ENCODE measurements around the gene SIPA1L3. TPM values are rescaled to one million over a fixed set of nuclear protein-coding genes. Genes with fewer than 3 reads are reported as not detected.

SIPA1L3 gene
- total RNA-seq, 1 experiment from 2014 or later = 66.3 TPM

- Histone ChIP-seq H3K4me1 (ENCODE audit: control insufficient read depth, insufficient read depth, low read length) (peaks cover 16% of the 10 kb centered on the region), H3K4me3 (ENCODE audit: low read depth in 2 of 2, low read length in 2 of 2) (no peak overlapping the region), H3K27me3 (ENCODE audit: control insufficient read depth, insufficient read depth, low read length) (no peaks in the 10 kb centered on the region), H3K27ac (ENCODE audit: low read length) (no peak overlapping the region), H3K9me3 (ENCODE audit: control insufficient read depth, insufficient read depth, low read depth, low read length) (peaks cover 5% of the 10 kb centered on the region; the same call in 1 of the 2 replicates), H3K36me3 (ENCODE audit: control insufficient read depth, insufficient read depth, low read length) (no peaks in the 10 kb centered on the region)
- intact Hi-C loops (cut with micrococcal nuclease; ENCODE audit: unreplicated experiment) = no loop called here
- TF ChIP-seq TCF7L2 (IDR thresholded peaks at IDR 0.05; ENCODE audit: low read depth, low read length) = no peak
- no peak for TF ChIP-seq CTCF (IDR thresholded peaks at IDR 0.05)
- TF ChIP-seq REST (IDR thresholded peaks at IDR 0.05; ENCODE audit: insufficient read depth in 1 of 2, low read depth in 2 of 2, low read length in 1 of 2) = no peak
- no peak for TF ChIP-seq POLR2AphosphoS5 (IDR thresholded peaks at IDR 0.05; ENCODE audit: low read depth, low read length)
- no peak for TF ChIP-seq SIN3A (IDR thresholded peaks at IDR 0.05; ENCODE audit: borderline replicate concordance, insufficient read depth, low read depth, low read length)
- CTCF ChIA-PET = interaction anchor here (1.0 kb wide), 1 partner anchor 188 kb away, joined by 6 read pairs; no protein-coding TSS in a partner anchor
- in situ Hi-C loops (cut with HindIII; ENCODE audit: low pct_unique_long_range_greater_than_20kb, low sequenced_read_pairs) = no loop called here
- DNase-seq (ENCODE audit: low read depth, low spot score) (no peak), ATAC-seq (no peak; the same call in 1 of the 2 replicates)
- BruUV-seq (replicated peaks) = no TSS peak
- POLR2A ChIA-PET = no interaction called here
These were observed 47.4 kb downstream of the SIPA1L3 start for GRCh38 chr19:37954421-37954874.

GRCh38 chr19:37955986-37956385, 49.0 kb downstream of the SIPA1L3 start:
- TF ChIP-seq CTCF (IDR thresholded peaks at IDR 0.05) = no peak
- TF ChIP-seq SIN3A (IDR thresholded peaks at IDR 0.05; ENCODE audit: borderline replicate concordance, insufficient read depth, low read depth, low read length) = no peak
- no peak for TF ChIP-seq REST (IDR thresholded peaks at IDR 0.05; ENCODE audit: insufficient read depth in 1 of 2, low read depth in 2 of 2, low read length in 1 of 2)
- TF ChIP-seq POLR2AphosphoS5 (IDR thresholded peaks at IDR 0.05; ENCODE audit: low read depth, low read length) = no peak
- no peak for TF ChIP-seq TCF7L2 (IDR thresholded peaks at IDR 0.05; ENCODE audit: low read depth, low read length)
- intact Hi-C loops (cut with micrococcal nuclease; ENCODE audit: unreplicated experiment) (no loop called here), in situ Hi-C loops (cut with HindIII; ENCODE audit: low pct_unique_long_range_greater_than_20kb, low sequenced_read_pairs) (no loop called here)
- no TSS peak for BruUV-seq (replicated peaks)
- ATAC-seq = no peak
- no peaks in the 10 kb centered on the region for H3K36me3 ChIP-seq (ENCODE audit: control insufficient read depth, insufficient read depth, low read length)
- ChIA-PET POLR2A (no interaction called here), CTCF (no interaction called here)
- no peak for DNase-seq (ENCODE audit: low read depth, low spot score)
- no peak overlapping the region for H3K4me3 ChIP-seq (ENCODE audit: low read depth in 2 of 2, low read length in 2 of 2)
- H3K4me1 ChIP-seq (ENCODE audit: control insufficient read depth, insufficient read depth, low read length) = peaks cover 16% of the 10 kb centered on the region
- H3K27ac ChIP-seq (ENCODE audit: low read length) = no peak overlapping the region
- no peaks in the 10 kb centered on the region for H3K27me3 ChIP-seq (ENCODE audit: control insufficient read depth, insufficient read depth, low read length)
- peaks cover 5% of the 10 kb centered on the region; the same call in 1 of the 2 replicates for H3K9me3 ChIP-seq (ENCODE audit: control insufficient read depth, insufficient read depth, low read depth, low read length)

Data from Panc1 (cell line).